Hematopoietic multipotent progenitor cell treated with erythropoietin and hydrocortisone succinate and interleukin-3 and kit ligand, for 6 days (in vitro differentiated cells): ENCODE measurements around the gene RALGAPB.

Experiments
- DNase-seq: peaks from one replicate; pipeline ENCODE4 v3.0.0-alpha.2; 2015

RALGAPB gene

GRCh38 chr20:38551056-38551626, 78.5 kb downstream of the RALGAPB start:
- DNase-seq: no peak

GRCh38 chr20:38554986-38555385, 82.3 kb downstream of the RALGAPB start:
- no peak for DNase-seq

- no peak for DNase-seq
Observed at GRCh38 chr20:38555395-38555794, 82.8 kb downstream of the RALGAPB start.

GRCh38 chr20:38557174-38557573, 84.5 kb downstream of the RALGAPB start:
- no peak for DNase-seq

- DNase-seq: no peak
Observed at GRCh38 chr20:38558596-38559360, 86.1 kb downstream of the RALGAPB start.

- no peak for DNase-seq
Observed at GRCh38 chr20:38559764-38560163, 87.1 kb downstream of the RALGAPB start.

GRCh38 chr20:38563802-38564431, 91.3 kb downstream of the RALGAPB start:
- DNase-seq: no peak

GRCh38 chr20:38564680-38565079, 92.0 kb downstream of the RALGAPB start:
- no peak for DNase-seq

- no peak for DNase-seq
Observed at GRCh38 chr20:38566036-38566598, 93.5 kb downstream of the RALGAPB start.

- no peak for DNase-seq
Observed at GRCh38 chr20:38569747-38570525, 97.3 kb downstream of the RALGAPB start.

GRCh38 chr20:38573413-38573812, 100.8 kb downstream of the RALGAPB start:
- no peak for DNase-seq

- no peak for DNase-seq
Observed at GRCh38 chr20:38579219-38579910, 106.7 kb downstream of the RALGAPB start.

- no peak for DNase-seq
Observed at GRCh38 chr20:38579921-38580320, 107.3 kb downstream of the RALGAPB start.

GRCh38 chr20:38581013-38581412, 108.4 kb downstream of the RALGAPB start, which contains the start of gene ADIG:
Gene ADIG, plus strand, starts transcription at chr20:38581197. Its CDS starts 54 bp downstream, at chr20:38581251.
- DNase-seq: no peak

- DNase-seq: no peak
Observed at GRCh38 chr20:38581830-38582358, 109.3 kb downstream of the RALGAPB start.

- no peak for DNase-seq
Observed at GRCh38 chr20:38583306-38583705, 110.7 kb downstream of the RALGAPB start.

- no peak for DNase-seq
Observed at GRCh38 chr20:38584099-38584763, 111.6 kb downstream of the RALGAPB start.

- no peak for DNase-seq
Observed at GRCh38 chr20:38585404-38586180, 112.9 kb downstream of the RALGAPB start.

- no peak for DNase-seq
Observed at GRCh38 chr20:38586181-38586525, 113.5 kb downstream of the RALGAPB start.

- no peak for DNase-seq
Observed at GRCh38 chr20:38588303-38588702, 115.7 kb downstream of the RALGAPB start.

GRCh38 chr20:38589351-38589750, 116.7 kb downstream of the RALGAPB start:
- DNase-seq: no peak
